GM19099 (cell line): ENCODE results near the gene CCDC122.

ENCODE experiments used
- POLR2A ChIP-seq: IDR thresholded peaks from 3 replicates; pipeline ENCODE4 v1.6.1; 2011; ENCODE audit warnings: low read depth; ENCODE audit not compliant: insufficient read length; ENCODE audit errors: extremely low read depth

Gene CCDC122

GRCh38 chr13:43883631-43884030 is 4.1 kb upstream of the CCDC122 start:
- no peak for TF ChIP-seq POLR2A

- TF ChIP-seq POLR2A, result no peak
Measured at GRCh38 chr13:43881580-43881979, 2.0 kb upstream of the CCDC122 start.

GRCh38 chr13:43880926-43881325 is 1.4 kb upstream of the CCDC122 start:
- TF ChIP-seq POLR2A, result no peak

GRCh38 chr13:43880214-43880855 is 795 bp upstream of the CCDC122 start:
- no peak for TF ChIP-seq POLR2A

GRCh38 chr13:43879755-43880181 is 228 bp upstream of the CCDC122 start, which contains the start of gene LACC1:
TSS of gene LACC1 (plus strand) at chr13:43879904. CDS start at chr13:43880986, 1,082 bp downstream.
- TF ChIP-seq POLR2A, result no peak

GRCh38 chr13:43877766-43878165 is 1.8 kb downstream of the CCDC122 start:
- TF ChIP-seq POLR2A, result no peak

- no peak for TF ChIP-seq POLR2A
Measured at GRCh38 chr13:43877326-43877725, 2.2 kb downstream of the CCDC122 start.

GRCh38 chr13:43876366-43876765 is 3.2 kb downstream of the CCDC122 start:
- no peak for TF ChIP-seq POLR2A

- TF ChIP-seq POLR2A, result no peak
Measured at GRCh38 chr13:43874504-43875092, 4.9 kb downstream of the CCDC122 start.

GRCh38 chr13:43872181-43872580 is 7.4 kb downstream of the CCDC122 start:
- TF ChIP-seq POLR2A, result no peak

GRCh38 chr13:43865892-43866291 is 13.6 kb downstream of the CCDC122 start:
- no peak for TF ChIP-seq POLR2A

GRCh38 chr13:43864921-43865320 is 14.6 kb downstream of the CCDC122 start:
- TF ChIP-seq POLR2A, result no peak

GRCh38 chr13:43861863-43862262 is 17.7 kb downstream of the CCDC122 start:
- no peak for TF ChIP-seq POLR2A

- TF ChIP-seq POLR2A, result no peak
Measured at GRCh38 chr13:43852923-43853404, 26.6 kb downstream of the CCDC122 start.

- TF ChIP-seq POLR2A, result no peak
Measured at GRCh38 chr13:43850873-43851272, 28.7 kb downstream of the CCDC122 start.

- TF ChIP-seq POLR2A, result no peak
Measured at GRCh38 chr13:43848001-43848649, 31.4 kb downstream of the CCDC122 start.
